ENCODE results near the gene ZFR.
"Not testable (repeated sequence)": the region's sequence is repeated elsewhere in the genome, so short reads cannot be mapped to it uniquely, and the experiment has no call there.

DNA sequence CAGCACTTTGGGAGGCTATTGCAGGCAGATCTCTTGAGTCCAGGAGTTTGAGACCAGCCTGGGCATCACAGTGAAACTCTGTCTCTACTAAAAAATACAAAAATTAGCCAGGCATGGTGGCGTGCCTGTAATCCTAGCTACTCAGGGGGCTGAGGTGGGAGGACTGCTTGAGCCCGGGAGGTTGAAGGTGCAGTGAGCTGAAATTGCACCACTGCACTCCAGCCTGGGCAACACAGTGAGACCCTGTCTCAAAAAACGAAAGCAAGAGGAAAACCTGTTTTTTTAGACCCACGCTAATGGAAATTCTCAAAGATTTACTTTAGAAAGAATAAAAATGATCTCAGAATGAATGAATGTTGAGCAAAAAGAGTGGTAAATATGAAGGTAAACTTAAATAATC, 13.7 kb downstream of the ZFR start:
- TF ChIP-seq, protein P1, sequence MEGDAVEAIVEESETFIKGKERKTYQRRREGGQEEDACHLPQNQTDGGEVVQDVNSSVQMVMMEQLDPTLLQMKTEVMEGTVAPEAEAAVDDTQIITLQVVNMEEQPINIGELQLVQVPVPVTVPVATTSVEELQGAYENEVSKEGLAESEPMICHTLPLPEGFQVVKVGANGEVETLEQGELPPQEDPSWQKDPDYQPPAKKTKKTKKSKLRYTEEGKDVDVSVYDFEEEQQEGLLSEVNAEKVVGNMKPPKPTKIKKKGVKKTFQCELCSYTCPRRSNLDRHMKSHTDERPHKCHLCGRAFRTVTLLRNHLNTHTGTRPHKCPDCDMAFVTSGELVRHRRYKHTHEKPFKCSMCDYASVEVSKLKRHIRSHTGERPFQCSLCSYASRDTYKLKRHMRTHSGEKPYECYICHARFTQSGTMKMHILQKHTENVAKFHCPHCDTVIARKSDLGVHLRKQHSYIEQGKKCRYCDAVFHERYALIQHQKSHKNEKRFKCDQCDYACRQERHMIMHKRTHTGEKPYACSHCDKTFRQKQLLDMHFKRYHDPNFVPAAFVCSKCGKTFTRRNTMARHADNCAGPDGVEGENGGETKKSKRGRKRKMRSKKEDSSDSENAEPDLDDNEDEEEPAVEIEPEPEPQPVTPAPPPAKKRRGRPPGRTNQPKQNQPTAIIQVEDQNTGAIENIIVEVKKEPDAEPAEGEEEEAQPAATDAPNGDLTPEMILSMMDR (IDR thresholded peaks at IDR 0.05) = not testable (repeated sequence)
- TF ChIP-seq POLR2A (IDR thresholded peaks at IDR 0.05) = not testable (repeated sequence)
